ENCODE measurements around the gene S100P. TPM values are rescaled to one million over a fixed set of nuclear protein-coding genes. Genes with fewer than 3 reads are reported as not detected.
"Not testable (repeated sequence)": the region's sequence is repeated elsewhere in the genome, so short reads cannot be mapped to it uniquely, and the experiment has no call there.

The S100P gene
- total RNA-seq, 3 donors from 2014 or later (not counting 1 experiment from before 2014, with no cell fraction given), result 2.4 to 4.3 (median 2.7) TPM

- Mint-ChIP-seq H3K36me3 (peaks cover 6% of the 10 kb centered on the region), H3K27me3 (ENCODE audit: low read depth in 2 of 2) (peaks cover 0 to 2% of the 10 kb centered on the region in 2 donors), H3K27ac (no peak overlapping the region), H3K9me3 (no peaks in the 10 kb centered on the region), H3K4me3 (no peak overlapping the region), H3K4me1 (peaks cover 10 to 14% of the 10 kb centered on the region in 2 donors)
- ATAC-seq, result no peak
- Histone ChIP-seq H3K4me3 (ENCODE audit: low read length) (no peak overlapping the region), H3K27me3 (ENCODE audit: control insufficient read depth, insufficient read depth, low read length) (no peaks in the 10 kb centered on the region), H3K9me3 (ENCODE audit: control insufficient read depth, insufficient read depth, low read length) (no peaks in the 10 kb centered on the region), H3K36me3 (ENCODE audit: control insufficient read depth, insufficient read depth, low read length) (peaks cover 12% of the 10 kb centered on the region), H3K27ac (ENCODE audit: low read length) (no peak overlapping the region), H3K4me1 (ENCODE audit: control insufficient read depth, insufficient read depth, low read length) (peaks cover 8% of the 10 kb centered on the region)
- no peak for DNase-seq
- TF ChIP-seq, protein P1, sequence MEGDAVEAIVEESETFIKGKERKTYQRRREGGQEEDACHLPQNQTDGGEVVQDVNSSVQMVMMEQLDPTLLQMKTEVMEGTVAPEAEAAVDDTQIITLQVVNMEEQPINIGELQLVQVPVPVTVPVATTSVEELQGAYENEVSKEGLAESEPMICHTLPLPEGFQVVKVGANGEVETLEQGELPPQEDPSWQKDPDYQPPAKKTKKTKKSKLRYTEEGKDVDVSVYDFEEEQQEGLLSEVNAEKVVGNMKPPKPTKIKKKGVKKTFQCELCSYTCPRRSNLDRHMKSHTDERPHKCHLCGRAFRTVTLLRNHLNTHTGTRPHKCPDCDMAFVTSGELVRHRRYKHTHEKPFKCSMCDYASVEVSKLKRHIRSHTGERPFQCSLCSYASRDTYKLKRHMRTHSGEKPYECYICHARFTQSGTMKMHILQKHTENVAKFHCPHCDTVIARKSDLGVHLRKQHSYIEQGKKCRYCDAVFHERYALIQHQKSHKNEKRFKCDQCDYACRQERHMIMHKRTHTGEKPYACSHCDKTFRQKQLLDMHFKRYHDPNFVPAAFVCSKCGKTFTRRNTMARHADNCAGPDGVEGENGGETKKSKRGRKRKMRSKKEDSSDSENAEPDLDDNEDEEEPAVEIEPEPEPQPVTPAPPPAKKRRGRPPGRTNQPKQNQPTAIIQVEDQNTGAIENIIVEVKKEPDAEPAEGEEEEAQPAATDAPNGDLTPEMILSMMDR (IDR thresholded peaks at IDR 0.05), result no peak
- intact Hi-C loops (cut with micrococcal nuclease), result no loop called here
- WGBS (ENCODE audit: insufficient coverage), result 75% methylated on average over 6 of the region's 6 CpGs
Measured at GRCh38 chr4:6647582-6648230, 46.0 kb upstream of the S100P start.

DNA sequence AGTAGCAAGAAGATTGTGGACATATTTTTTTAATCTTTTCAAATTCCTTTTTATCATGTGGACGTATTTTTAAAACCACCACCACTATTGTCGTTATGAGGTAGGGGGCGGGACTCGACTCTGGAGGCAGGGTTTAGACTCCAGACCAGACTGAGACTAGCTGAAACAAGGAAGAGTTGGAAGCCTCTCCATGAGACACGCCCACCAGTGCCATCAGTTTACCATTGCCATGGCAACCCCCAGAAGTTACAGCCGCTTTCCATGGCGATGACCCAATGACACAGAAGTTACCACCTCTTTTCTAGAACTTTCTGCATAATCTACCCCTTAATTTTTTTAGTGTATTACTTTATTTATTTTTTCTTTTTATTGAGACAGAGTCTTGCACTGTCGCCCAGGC, 44.5 kb upstream of the S100P start:
- DNase-seq (no peak), ATAC-seq (no peak)
- Histone ChIP-seq H3K36me3 (ENCODE audit: control insufficient read depth, insufficient read depth, low read length) (no peaks in the 10 kb centered on the region), H3K4me1 (ENCODE audit: control insufficient read depth, insufficient read depth, low read length) (no peaks in the 10 kb centered on the region), H3K4me3 (ENCODE audit: low read length) (no peak overlapping the region), H3K27me3 (ENCODE audit: control insufficient read depth, insufficient read depth, low read length) (no peaks in the 10 kb centered on the region), H3K27ac (ENCODE audit: low read length) (no peak overlapping the region), H3K9me3 (ENCODE audit: control insufficient read depth, insufficient read depth, low read length) (no peaks in the 10 kb centered on the region)
- H3K4me1 Mint-ChIP-seq, result no peaks in the 10 kb centered on the region
- no peaks in the 10 kb centered on the region for H3K9me3 Mint-ChIP-seq
- TF ChIP-seq, protein P1 (IDR thresholded peaks at IDR 0.05), result no peak
- H3K27ac Mint-ChIP-seq, result no peak overlapping the region
- no peak overlapping the region for H3K4me3 Mint-ChIP-seq
- intact Hi-C loops (cut with micrococcal nuclease), result no loop called here
- no peaks in the 10 kb centered on the region for H3K36me3 Mint-ChIP-seq
- WGBS (ENCODE audit: insufficient coverage), result 92% methylated on average over 8 of the region's 8 CpGs
- H3K27me3 Mint-ChIP-seq (ENCODE audit: low read depth in 2 of 2), result peaks cover 0 to 4% of the 10 kb centered on the region in 2 donors

- H3K27me3 Mint-ChIP-seq (ENCODE audit: low read depth in 2 of 2); DNase-seq; H3K9me3 Mint-ChIP-seq; H3K36me3 ChIP-seq (ENCODE audit: control insufficient read depth, insufficient read depth, low read length); H3K4me3 ChIP-seq (ENCODE audit: low read length); H3K27me3 ChIP-seq (ENCODE audit: control insufficient read depth, insufficient read depth, low read length); H3K27ac ChIP-seq (ENCODE audit: low read length); intact Hi-C loops (cut with micrococcal nuclease); H3K9me3 ChIP-seq (ENCODE audit: control insufficient read depth, insufficient read depth, low read length); H3K4me3 Mint-ChIP-seq; H3K27ac Mint-ChIP-seq; H3K36me3 Mint-ChIP-seq; ATAC-seq: not testable (repeated sequence)
- H3K4me1 ChIP-seq (ENCODE audit: control insufficient read depth, insufficient read depth, low read length), result peaks cover 17% of the 10 kb centered on the region
- WGBS (ENCODE audit: insufficient coverage), result no CpG with 5 or more reads among the region's 3 CpGs
- H3K4me1 Mint-ChIP-seq, result peaks cover 0 to 12% of the 10 kb centered on the region in 2 donors
Measured at GRCh38 chr4:6654211-6654610, 39.5 kb upstream of the S100P start.

DNA sequence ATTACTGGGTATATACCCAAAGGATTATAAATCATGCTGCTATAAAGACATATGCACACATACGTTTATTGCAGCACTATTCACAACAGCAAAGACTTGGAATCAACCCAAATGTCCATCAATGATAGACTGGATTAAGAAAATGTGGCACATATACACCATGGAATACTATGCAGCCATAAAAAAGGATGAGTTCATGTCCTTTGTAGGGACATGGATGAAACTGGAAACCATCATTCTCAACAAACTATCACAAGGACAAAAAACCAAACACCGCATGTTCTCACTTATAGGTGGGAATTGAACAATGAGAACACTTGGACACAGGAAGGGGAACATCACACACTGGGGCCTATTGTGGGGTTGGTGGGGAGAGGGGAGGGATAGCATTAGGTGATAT, 38.4 kb upstream of the S100P start:
- intact Hi-C loops (cut with micrococcal nuclease); H3K36me3 Mint-ChIP-seq; H3K27ac ChIP-seq (ENCODE audit: low read length); H3K36me3 ChIP-seq (ENCODE audit: control insufficient read depth, insufficient read depth, low read length); H3K9me3 ChIP-seq (ENCODE audit: control insufficient read depth, insufficient read depth, low read length); H3K9me3 Mint-ChIP-seq; H3K27me3 ChIP-seq (ENCODE audit: control insufficient read depth, insufficient read depth, low read length); H3K27ac Mint-ChIP-seq; H3K4me3 Mint-ChIP-seq; ATAC-seq; DNase-seq; H3K4me3 ChIP-seq (ENCODE audit: low read length): not testable (repeated sequence)
- WGBS (ENCODE audit: insufficient coverage), result no CpG with 5 or more reads among the region's 2 CpGs
- peaks cover 0 to 12% of the 10 kb centered on the region in 2 donors for H3K27me3 Mint-ChIP-seq (ENCODE audit: low read depth in 2 of 2)
- H3K4me1 Mint-ChIP-seq, result peaks cover 0 to 12% of the 10 kb centered on the region in 2 donors
- peaks cover 21% of the 10 kb centered on the region for H3K4me1 ChIP-seq (ENCODE audit: control insufficient read depth, insufficient read depth, low read length)
